ENCODE measurements around the gene LRFN3. TPM values are rescaled to one million over a fixed set of nuclear protein-coding genes. Genes with fewer than 3 reads are reported as not detected.
"Not testable (repeated sequence)": the region's sequence is repeated elsewhere in the genome, so short reads cannot be mapped to it uniquely, and the experiment has no call there.

LRFN3 gene
- total and polyA plus RNA-seq, 2 of the 4 experiments (the other 2 are of a cell fraction) = 0.36 to 4.8 TPM

DNA sequence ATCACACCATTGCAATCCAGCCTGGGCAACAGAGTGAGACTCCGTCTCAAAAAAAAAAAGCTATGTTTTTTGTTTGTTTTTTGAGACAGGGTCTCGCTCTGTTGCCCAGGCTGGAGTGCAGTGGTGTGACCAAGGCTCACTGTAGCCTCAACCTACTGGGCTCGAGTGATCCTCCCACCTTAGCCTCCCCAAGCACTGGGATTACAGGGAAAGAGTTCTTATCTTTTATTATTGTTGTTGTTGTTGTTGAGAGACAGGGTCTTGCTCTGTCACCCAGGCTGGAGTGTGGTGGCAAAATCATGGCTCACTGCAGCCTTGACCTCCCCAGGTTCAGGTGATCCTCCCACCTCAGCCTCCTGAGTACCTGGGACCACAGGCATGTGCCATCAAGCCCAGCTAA is 44.4 kb upstream of the LRFN3 start:
- H4K91ac ChIP-seq (ENCODE audit: insufficient read depth, low read depth, low read length); H3K27ac ChIP-seq (ENCODE audit: insufficient read depth, low read length); in situ Hi-C loops (cut with MboI; ENCODE audit: low sequenced_read_pairs); H3K9me3 ChIP-seq (ENCODE audit: control insufficient read depth, insufficient read depth, low read length); H3K4me2 ChIP-seq (ENCODE audit: low read depth, low read length); H2BK120ac ChIP-seq (ENCODE audit: low read depth, low read length); intact Hi-C loops (cut with micrococcal nuclease); H3K18ac ChIP-seq (ENCODE audit: low read depth, low read length); H2AK5ac ChIP-seq (ENCODE audit: low read depth, low read length); dilution Hi-C loops (cut with HindIII; ENCODE audit: low sequenced_read_pairs, unreplicated experiment); POLR2A ChIA-PET (ENCODE audit: unreplicated experiment); H2BK5ac ChIP-seq (ENCODE audit: low read depth, low read length, poor library complexity, severe bottlenecking); BruUV-seq (replicated peaks); H4K20me1 ChIP-seq (ENCODE audit: insufficient read depth, low read length); ATAC-seq (ENCODE audit: low read depth); H3K4ac ChIP-seq (ENCODE audit: low read depth, low read length); H3K9ac ChIP-seq (ENCODE audit: low read depth, low read length); H2BK15ac ChIP-seq (ENCODE audit: low read depth, low read length); H3K14ac ChIP-seq (replicated peaks; ENCODE audit: low read depth, low read length); H2AK9ac ChIP-seq (replicated peaks; ENCODE audit: low read depth, low read length, poor library complexity); H3K4me1 ChIP-seq (ENCODE audit: control insufficient read depth, insufficient read depth, low read length); H4K5ac ChIP-seq (ENCODE audit: low read depth, low read length); H4K8ac ChIP-seq (ENCODE audit: low read depth in 2 of 2, low read length in 2 of 2); H2AFZ ChIP-seq (replicated peaks; ENCODE audit: low read length, poor library complexity); H3K9me1 ChIP-seq (ENCODE audit: insufficient read depth, low read length); H3K4me3 ChIP-seq (ENCODE audit: insufficient read depth, low read depth, low read length); H3K27me3 ChIP-seq (ENCODE audit: control insufficient read depth, insufficient read depth, low read length); H3K23ac ChIP-seq (ENCODE audit: low read depth, low read length); H2BK20ac ChIP-seq (ENCODE audit: low read depth, low read length); H3K56ac ChIP-seq (ENCODE audit: extremely low read depth, insufficient read depth, low read length); DNase-seq: not testable (repeated sequence)
- Histone ChIP-seq H3K79me1 (ENCODE audit: low read depth in 1 of 2, low read length in 2 of 2) (peaks cover 8 to 12% of the 10 kb centered on the region in 2 experiments; a peak in 1 of 4 replicates), H3K36me3 (ENCODE audit: control insufficient read depth, insufficient read depth, low read length) (peaks cover 43% of the 10 kb centered on the region)
- CTCF ChIA-PET = interaction anchor here (0.6 kb wide), 1 partner anchor 976 kb away, joined by 4 read pairs; no protein-coding TSS in a partner anchor
- no CpG with 5 or more reads among the region's 3 CpGs for WGBS, 2 experiments (ENCODE audit: extremely low coverage in 2 of 2, insufficient read length in 1 of 2)
